Loucy (cell line): ENCODE measurements around the gene CLDN22.
"Not testable (repeated sequence)": the region's sequence is repeated elsewhere in the genome, so short reads cannot be mapped to it uniquely, and the experiment has no call there.

Experiments
- H2AFZ ChIP-seq: fragments of 200-600 bp; sonication (generic); 2 replicates; pipeline ENCODE4 v1.6.0; 2016; ENCODE audit warnings: antibody characterized with exemption, mild to moderate bottlenecking, low read length, moderate library complexity
- H3F3A ChIP-seq: fragments of 200-600 bp; 2 replicates; pipeline ENCODE4 v1.6.0; 2016; ENCODE audit warnings: antibody characterized with exemption, low read depth, mild to moderate bottlenecking
- H3K27me3 ChIP-seq: fragments of 200-600 bp; sonication (generic); 2 replicates; pipeline ENCODE4 v1.6.1; 2014; ENCODE audit warnings: low read length, mild to moderate bottlenecking; ENCODE audit not compliant: insufficient read depth, poor library complexity, severe bottlenecking
- H3K36me3 ChIP-seq: fragments of 200-600 bp; sonication (generic); 2 replicates; pipeline ENCODE4 v1.6.1; 2016; ENCODE audit warnings: low read length; ENCODE audit not compliant: insufficient read depth
- H3K4me1 ChIP-seq: fragments of 200-600 bp; sonication (generic); 2 replicates; pipeline ENCODE4 v1.5.1; 2014; ENCODE audit warnings: low read length, mild to moderate bottlenecking; ENCODE audit not compliant: insufficient read depth, poor library complexity, severe bottlenecking
- H3K4me2 ChIP-seq: fragments of 200-600 bp; sonication (generic); 2 replicates; pipeline ENCODE4 v1.6.0; 2014; ENCODE audit warnings: antibody characterized with exemption, low read length, low read depth, mild to moderate bottlenecking; ENCODE audit not compliant: poor library complexity, severe bottlenecking
- H3K4me3 ChIP-seq: fragments of 200-600 bp; sonication (generic); 2 replicates; pipeline ENCODE4 v1.5.1; 2014; ENCODE audit warnings: low read length, mild to moderate bottlenecking, mixed read lengths; ENCODE audit not compliant: poor library complexity, severe bottlenecking
- H3K79me2 ChIP-seq: fragments of 200-600 bp; sonication (generic); 2 replicates; pipeline ENCODE4 v1.6.1; 2014; ENCODE audit warnings: low read length; ENCODE audit not compliant: insufficient read depth
- H3K9ac ChIP-seq: fragments of 200-600 bp; sonication (generic); 2 replicates; pipeline ENCODE4 v1.6.0; 2014; ENCODE audit warnings: mild to moderate bottlenecking, low read depth, low read length, moderate library complexity; ENCODE audit not compliant: poor library complexity, severe bottlenecking
- H3K9me2 ChIP-seq: fragments of 200-600 bp; sonication (generic); replicated peaks from 2 replicates; pipeline ENCODE4 v1.6.1; 2016; ENCODE audit warnings: low read depth, low read length, mixed read lengths
- H3K9me3 ChIP-seq: fragments of 200-600 bp; sonication (generic); 2 replicates; pipeline ENCODE4 v1.6.1; 2014; ENCODE audit warnings: mild to moderate bottlenecking, antibody characterized with exemption, low read length, low read depth; ENCODE audit not compliant: insufficient read depth
- H4K20me1 ChIP-seq: fragments of 200-600 bp; sonication (generic); 2 replicates; pipeline ENCODE4 v1.6.0; 2014; ENCODE audit warnings: antibody characterized with exemption, low read length, mild to moderate bottlenecking; ENCODE audit not compliant: insufficient read depth, poor library complexity, severe bottlenecking
- CTCF ChIP-seq: fragments of 200-600 bp; sonication (generic); conservative IDR thresholded peaks from 2 replicates; pipeline ENCODE4 v1.5.1; 2014; ENCODE audit warnings: mild to moderate bottlenecking, antibody characterized with exemption, low read length
- EZH2phosphoT487 ChIP-seq: fragments of 200-600 bp; IDR thresholded peaks from 2 replicates; pipeline ENCODE4 v1.6.1; 2018; ENCODE audit warnings: antibody characterized with exemption, mild to moderate bottlenecking, moderate library complexity, borderline replicate concordance

CLDN22 gene

DNA sequence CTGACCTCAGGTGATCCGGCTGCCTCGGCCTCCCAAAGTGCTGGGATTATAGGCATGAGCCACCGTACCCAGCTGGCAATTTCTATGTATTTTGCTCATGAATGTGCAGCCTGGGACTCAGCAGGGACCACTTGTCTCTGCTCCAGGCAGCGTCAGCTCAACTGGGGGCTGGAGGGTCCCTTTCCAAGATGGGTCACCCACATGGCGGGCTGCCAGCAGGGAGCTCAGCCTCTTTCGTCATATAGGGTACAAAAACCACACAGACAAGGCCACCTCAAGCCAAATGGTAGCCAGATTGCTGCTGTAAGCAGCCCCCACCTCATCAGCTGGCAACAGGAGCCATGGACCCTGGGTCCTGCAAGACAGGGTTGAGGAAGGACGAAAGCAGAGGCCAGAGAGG is 4.5 kb upstream of the CLDN22 start:
- no peak overlapping the region for H3K4me3 ChIP-seq
- no peak overlapping the region for H3K4me2 ChIP-seq

GRCh38 chr4:183324056-183324455 is 4.0 kb upstream of the CLDN22 start:
- not testable (repeated sequence) for H4K20me1 ChIP-seq, H3K9me2 ChIP-seq, H3F3A ChIP-seq, H3K36me3 ChIP-seq, H3K4me1 ChIP-seq, H2AFZ ChIP-seq, H3K9me3 ChIP-seq, H3K4me2 ChIP-seq, H3K9ac ChIP-seq, H3K79me2 ChIP-seq, H3K27me3 ChIP-seq, H3K4me3 ChIP-seq

More for the DNA sequence above, 4.5 kb upstream of the CLDN22 start:
- no peaks in the 10 kb centered on the region for H3K9me2 ChIP-seq
- no peaks in the 10 kb centered on the region for H3K9me3 ChIP-seq
- no peaks in the 10 kb centered on the region for H3K27me3 ChIP-seq
- no peaks in the 10 kb centered on the region for H4K20me1 ChIP-seq
- TF ChIP-seq EZH2phosphoT487 = no peak
- no peak for TF ChIP-seq CTCF
- H3K36me3 ChIP-seq = no peaks in the 10 kb centered on the region
- no peak overlapping the region for H3K9ac ChIP-seq
- no peaks in the 10 kb centered on the region for H3K4me1 ChIP-seq
- H2AFZ ChIP-seq = no peak overlapping the region
- H3F3A ChIP-seq = no peaks in the 10 kb centered on the region
- H3K79me2 ChIP-seq = no peaks in the 10 kb centered on the region

DNA sequence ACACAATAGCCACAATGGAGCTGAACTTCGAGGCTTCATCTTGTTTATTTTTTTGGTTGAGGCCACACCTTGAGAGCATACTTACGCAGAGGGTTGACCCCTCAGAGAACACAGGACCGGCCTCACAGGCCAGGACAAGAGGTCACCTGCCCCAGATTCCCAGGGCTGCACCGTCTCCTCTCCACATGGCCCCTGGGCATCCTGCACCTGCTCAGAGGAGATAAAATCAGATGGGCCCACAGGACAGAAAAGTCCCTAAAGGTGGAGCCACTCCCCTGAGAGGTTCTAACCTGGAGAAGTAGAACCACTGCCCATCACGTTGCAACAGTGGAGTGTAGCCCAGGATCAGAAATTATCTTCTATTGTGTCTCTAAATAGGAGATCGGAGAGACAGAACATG is 3.2 kb upstream of the CLDN22 start:
- H4K20me1 ChIP-seq = no peaks in the 10 kb centered on the region
- no peaks in the 10 kb centered on the region for H3K36me3 ChIP-seq
- no peaks in the 10 kb centered on the region for H3F3A ChIP-seq
- no peaks in the 10 kb centered on the region for H3K9me3 ChIP-seq
- H3K9me2 ChIP-seq = no peaks in the 10 kb centered on the region
- H3K79me2 ChIP-seq = no peaks in the 10 kb centered on the region
- no peaks in the 10 kb centered on the region for H3K27me3 ChIP-seq
- no peak overlapping the region for H3K4me3 ChIP-seq
- no peak overlapping the region for H3K9ac ChIP-seq
- H3K4me2 ChIP-seq = no peak overlapping the region
- TF ChIP-seq EZH2phosphoT487 (no peak), CTCF (no peak)
- H2AFZ ChIP-seq = no peak overlapping the region
- no peaks in the 10 kb centered on the region for H3K4me1 ChIP-seq

DNA sequence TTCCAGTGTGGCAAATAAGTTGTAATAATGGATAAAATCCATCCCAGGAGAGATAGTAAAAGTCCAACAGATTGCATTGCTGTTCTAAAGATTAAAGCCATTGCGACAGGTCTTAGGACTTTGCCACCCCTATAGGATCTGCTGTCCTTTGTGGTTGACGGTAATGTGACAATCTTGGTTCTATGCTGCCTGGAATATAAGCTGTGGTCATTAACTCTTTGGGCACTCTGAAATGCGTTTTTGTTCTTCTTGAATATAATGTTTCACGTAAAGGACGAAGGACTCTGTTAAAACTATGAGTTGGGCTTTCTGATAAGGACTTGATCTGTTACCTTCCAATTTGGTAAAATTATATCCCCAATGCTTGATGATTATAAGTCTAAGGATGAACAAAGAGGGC is 2.2 kb upstream of the CLDN22 start, which contains the start of gene CLDN24:
TSS of gene CLDN24 (minus strand) at position 101 of the 400 bp plus-strand sequence. CDS start at position 101, 0 bp downstream.
- no peak within 1 kb of the TSS for H2AFZ ChIP-seq
- no peaks in the 10 kb centered on the region for H3K9me3 ChIP-seq
- no peaks in the 10 kb centered on the region for H3F3A ChIP-seq
- TF ChIP-seq EZH2phosphoT487 (no peak), CTCF (no peak)
- no peaks in the 10 kb centered on the region for H3K79me2 ChIP-seq
- no peaks in the 10 kb centered on the region for H4K20me1 ChIP-seq
- H3K9me2 ChIP-seq = no peaks in the 10 kb centered on the region
- H3K4me3 ChIP-seq = no peak within 1 kb of the TSS
- H3K4me1 ChIP-seq = no peaks in the 10 kb centered on the region
- H3K36me3 ChIP-seq = no peaks in the 10 kb centered on the region
- no peak within 1 kb of the TSS for H3K9ac ChIP-seq
- H3K27me3 ChIP-seq = no peaks in the 10 kb centered on the region
- no peak within 1 kb of the TSS for H3K4me2 ChIP-seq
